ENCODE measurements around the gene ATP2A1. TPM values are rescaled to one million over a fixed set of nuclear protein-coding genes. Genes with fewer than 3 reads are reported as not detected.
A peak's percentile ranks its signal among the peaks of the same experiment; 100 is the strongest.

Gene ATP2A1
- total RNA-seq, 1 donor: 0.36 TPM

- TF ChIP-seq CTCF (IDR thresholded peaks at IDR 0.05; ENCODE audit: extremely low read depth, low read depth, low read length): no peak
Observed at GRCh38 chr16:28946681-28947080, 68.4 kb downstream of the ATP2A1 start.

GRCh38 chr16:28950648-28951409 lies 72.5 kb downstream of the ATP2A1 start, which contains the start of gene NFATC2IP:
TSS of gene NFATC2IP (plus strand) at chr16:28950937. CDS start at chr16:28951012, 75 bp downstream.
- TF ChIP-seq CTCF (IDR thresholded peaks at IDR 0.05; ENCODE audit: extremely low read depth, low read depth, low read length): no peak
- no peaks in the 10 kb centered on the region for H3K9me3 ChIP-seq (ENCODE audit: low read depth, low read length)
- peaks cover 12% of the 10 kb centered on the region for H3K4me1 ChIP-seq (ENCODE audit: insufficient read depth, low read length)
- H3K4me2 ChIP-seq (ENCODE audit: insufficient read depth, low read length): peak within 1 kb of the TSS; percentile 94
- H3K36me3 ChIP-seq (ENCODE audit: insufficient read depth, low read length): peaks cover 24% of the 10 kb centered on the region
- peak within 1 kb of the TSS; percentile 39 for H3K27ac ChIP-seq (ENCODE audit: low read depth, low read length)
- peak; percentile 100 for DNase-seq (ENCODE audit: insufficient read length, low spot score, missing footprints)
- H3K4me3 ChIP-seq (ENCODE audit: insufficient read depth, low read length): peak within 1 kb of the TSS; percentile 93
- peaks cover 20% of the 10 kb centered on the region for H3K79me2 ChIP-seq (ENCODE audit: insufficient read depth, low read length)
- no peaks in the 10 kb centered on the region for H3K27me3 ChIP-seq (ENCODE audit: insufficient read depth, low read length)
- peak within 1 kb of the TSS; percentile 96 for H2AFZ ChIP-seq (ENCODE audit: low read length)
- H4K20me1 ChIP-seq (ENCODE audit: insufficient read depth, low read length): no peaks in the 10 kb centered on the region

More at GRCh38 chr16:28946681-28947080, 68.4 kb downstream of the ATP2A1 start:
- Histone ChIP-seq H3K27ac (ENCODE audit: low read depth, low read length) (no peak overlapping the region), H3K79me2 (ENCODE audit: insufficient read depth, low read length) (peaks cover 8% of the 10 kb centered on the region), H3K27me3 (ENCODE audit: insufficient read depth, low read length) (no peaks in the 10 kb centered on the region), H3K4me3 (ENCODE audit: insufficient read depth, low read length) (no peak overlapping the region), H2AFZ (ENCODE audit: low read length) (no peak overlapping the region), H3K9me3 (ENCODE audit: low read depth, low read length) (no peaks in the 10 kb centered on the region), H3K36me3 (ENCODE audit: insufficient read depth, low read length) (no peaks in the 10 kb centered on the region), H3K4me2 (ENCODE audit: insufficient read depth, low read length) (no peak overlapping the region), H4K20me1 (ENCODE audit: insufficient read depth, low read length) (no peaks in the 10 kb centered on the region), H3K4me1 (ENCODE audit: insufficient read depth, low read length) (peaks cover 10% of the 10 kb centered on the region)
- DNase-seq (ENCODE audit: insufficient read length, low spot score, missing footprints): no peak

GRCh38 chr16:28951410-28951943 lies 73.2 kb downstream of the ATP2A1 start:
- H4K20me1 ChIP-seq (ENCODE audit: insufficient read depth, low read length): no peaks in the 10 kb centered on the region
- peak overlapping the region; percentile 39 for H3K27ac ChIP-seq (ENCODE audit: low read depth, low read length)
- DNase-seq (ENCODE audit: insufficient read length, low spot score, missing footprints): peak; percentile 87
- peak overlapping the region; percentile 94 for H3K4me2 ChIP-seq (ENCODE audit: insufficient read depth, low read length)
- no peak for TF ChIP-seq CTCF (IDR thresholded peaks at IDR 0.05; ENCODE audit: extremely low read depth, low read depth, low read length)
- H3K36me3 ChIP-seq (ENCODE audit: insufficient read depth, low read length): peaks cover 28% of the 10 kb centered on the region
- peaks cover 12% of the 10 kb centered on the region for H3K4me1 ChIP-seq (ENCODE audit: insufficient read depth, low read length)
- H3K4me3 ChIP-seq (ENCODE audit: insufficient read depth, low read length): peak overlapping the region; percentile 93
- H3K79me2 ChIP-seq (ENCODE audit: insufficient read depth, low read length): peaks cover 20% of the 10 kb centered on the region
- peak overlapping the region; percentile 78 for H2AFZ ChIP-seq (ENCODE audit: low read length)
- H3K27me3 ChIP-seq (ENCODE audit: insufficient read depth, low read length): no peaks in the 10 kb centered on the region
- H3K9me3 ChIP-seq (ENCODE audit: low read depth, low read length): no peaks in the 10 kb centered on the region

Small RNA genes lying within 50 kb of the gene (small RNA-seq; reads per million reads assigned to genes)
- gene RF00416: not detected

Other genes starting within 250 kb of the ATP2A1 start
- not detected in 2 replicates for gene NPIPB8, start 240.4 kb upstream of the ATP2A1 start, total RNA-seq
- gene EIF3C, start 167.0 kb upstream of the ATP2A1 start, total RNA-seq: 104 and 138 TPM in 2 replicates
- gene NPIPB9, start 126.7 kb upstream of the ATP2A1 start, total RNA-seq: 1.8 and 2.7 TPM in 2 replicates
- gene ATXN2L, start 55.5 kb upstream of the ATP2A1 start, total RNA-seq: 54.5 and 62.6 TPM in 2 replicates
- 89.9 and 101 TPM in 2 replicates for gene TUFM, start 32.1 kb upstream of the ATP2A1 start, total RNA-seq
- 14.8 and 17.1 TPM in 2 replicates for gene SH2B1, start 14.6 kb upstream of the ATP2A1 start, total RNA-seq
- 27.4 and 31.5 TPM in 2 replicates for gene RABEP2, start 46.8 kb downstream of the ATP2A1 start, total RNA-seq
- not detected in 2 replicates for gene CD19, start 53.5 kb downstream of the ATP2A1 start, total RNA-seq
- gene NFATC2IP, start 72.4 kb downstream of the ATP2A1 start, total RNA-seq: 18.1 and 20.0 TPM in 2 replicates
- 50.7 and 51.9 TPM in 2 replicates for gene SPNS1, start 96.3 kb downstream of the ATP2A1 start, total RNA-seq
- 1.2 and 1.4 TPM in 2 replicates for gene LAT, start 106.6 kb downstream of the ATP2A1 start, total RNA-seq

All from osteoblast (primary cell).